ES-I3 (cell line): ENCODE data around the gene MAPK8IP1.

Experiments
- H3K36me3 ChIP-seq: 2 replicates; pipeline ENCODE4 v1.6.1; 2013; ENCODE audit warnings: mild to moderate bottlenecking, low read length, control low read depth, moderate library complexity; ENCODE audit not compliant: insufficient read depth
- H3K4me1 ChIP-seq: 2 replicates; pipeline ENCODE4 v1.6.1; 2013; ENCODE audit warnings: mild to moderate bottlenecking, control low read depth, low read length; ENCODE audit not compliant: insufficient read depth
- H3K9ac ChIP-seq: 2 replicates; pipeline ENCODE4 v1.6.1; 2013; ENCODE audit warnings: low read depth, mild to moderate bottlenecking, low read length, moderate library complexity
- H3K9me3 ChIP-seq: 2 replicates; pipeline ENCODE4 v1.6.1; 2013; ENCODE audit warnings: mild to moderate bottlenecking, low read length, moderate library complexity; ENCODE audit not compliant: control insufficient read depth, insufficient read depth

MAPK8IP1 gene

DNA sequence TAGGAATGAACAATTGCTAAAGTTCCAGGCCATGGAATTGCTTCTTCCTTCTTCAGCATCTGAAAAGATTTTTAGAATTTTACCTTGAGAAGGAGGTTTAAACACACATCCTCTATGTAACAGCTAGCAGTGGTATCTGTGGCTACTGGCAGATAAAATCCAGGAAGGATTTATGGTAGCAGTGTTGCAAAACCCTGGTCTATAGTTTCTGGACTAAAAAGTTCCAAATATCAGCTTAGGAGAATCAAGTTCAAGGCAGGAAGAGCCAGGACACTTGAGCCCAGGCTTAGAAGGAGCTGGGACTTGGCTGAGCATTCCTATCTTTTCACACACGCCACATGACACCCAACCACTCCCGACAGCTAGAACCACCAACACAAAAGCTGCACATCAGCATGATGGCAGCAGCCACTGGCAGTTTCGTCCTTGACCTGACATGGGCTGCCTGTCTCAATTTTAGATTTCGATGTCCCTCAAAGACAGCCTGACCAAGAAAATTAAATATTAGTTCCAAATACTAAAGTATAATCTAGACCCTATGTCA lies 51.1 kb downstream of the MAPK8IP1 start:
- Histone ChIP-seq H3K36me3 (peaks cover 8% of the 10 kb centered on the region; the same call in 1 of the 2 replicates), H3K9me3 (no peaks in the 10 kb centered on the region), H3K4me1 (peaks cover 5% of the 10 kb centered on the region; the same call in 1 of the 2 replicates), H3K9ac (no peak overlapping the region)

DNA sequence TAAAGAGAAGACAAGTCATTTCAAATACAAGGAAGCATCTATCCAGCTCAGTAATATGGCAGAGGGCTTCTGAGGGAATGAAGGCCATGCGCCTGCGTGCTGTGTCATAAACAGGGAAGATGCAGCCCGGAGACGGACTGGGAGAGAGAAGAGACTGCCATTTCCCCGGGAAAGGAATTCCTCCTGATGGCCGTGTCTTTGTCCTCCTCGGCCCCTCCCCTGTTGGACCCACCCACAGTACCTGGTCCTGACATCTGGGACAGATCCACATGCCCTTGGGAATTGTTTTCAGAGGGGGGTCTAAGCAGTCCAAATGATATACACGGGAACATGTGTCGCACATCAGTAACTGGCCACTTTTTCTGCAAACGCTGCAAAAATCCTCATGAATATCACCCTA lies 52.5 kb downstream of the MAPK8IP1 start:
- Histone ChIP-seq H3K4me1 (peaks cover 5% of the 10 kb centered on the region; the same call in 1 of the 2 replicates), H3K9ac (no peak overlapping the region), H3K36me3 (peaks cover 8% of the 10 kb centered on the region; the same call in 1 of the 2 replicates), H3K9me3 (no peaks in the 10 kb centered on the region)

DNA sequence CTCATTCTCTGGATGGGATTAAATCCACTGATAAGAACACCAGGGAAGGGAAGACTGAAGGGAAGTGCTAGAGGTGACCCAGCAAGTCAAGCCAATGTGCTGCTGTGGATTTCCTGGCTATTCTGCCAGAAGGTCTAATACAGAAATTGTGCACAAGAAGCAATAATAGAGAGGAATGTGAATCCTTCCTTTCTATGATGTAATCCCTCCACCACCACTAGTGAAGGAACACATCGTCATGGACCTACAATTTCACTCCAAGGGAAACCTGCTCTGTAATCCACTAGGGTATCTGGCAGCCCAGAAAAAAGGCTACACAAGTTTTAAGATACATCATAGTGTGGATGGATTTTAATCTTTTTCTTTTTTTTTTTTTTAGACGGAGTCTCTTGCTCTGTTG lies 54.4 kb downstream of the MAPK8IP1 start:
- peaks cover 8% of the 10 kb centered on the region; the same call in 1 of the 2 replicates for H3K36me3 ChIP-seq
- H3K4me1 ChIP-seq: peaks cover 5% of the 10 kb centered on the region; the same call in 1 of the 2 replicates
- no peak overlapping the region for H3K9ac ChIP-seq
- no peaks in the 10 kb centered on the region for H3K9me3 ChIP-seq

DNA sequence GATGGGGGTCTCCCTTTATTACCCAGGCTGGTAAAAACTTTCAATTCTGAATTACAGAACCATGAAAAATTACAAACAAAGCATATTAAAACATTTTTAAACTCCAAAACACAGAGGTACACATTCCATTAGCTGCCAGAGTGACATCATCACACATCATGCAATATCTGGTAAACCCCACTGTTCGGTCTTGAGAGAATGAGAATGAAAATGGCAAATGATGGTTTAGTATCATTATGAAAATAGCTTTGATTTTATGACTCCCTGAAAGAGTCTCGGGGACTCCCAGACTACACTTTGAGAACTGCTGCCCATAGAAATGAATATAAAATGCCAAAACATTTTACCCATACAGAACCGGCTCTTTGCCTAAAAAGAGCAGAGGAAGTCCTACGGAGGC lies 55.8 kb downstream of the MAPK8IP1 start:
- no peaks in the 10 kb centered on the region for H3K9me3 ChIP-seq
- peaks cover 5% of the 10 kb centered on the region; the same call in 1 of the 2 replicates for H3K4me1 ChIP-seq
- H3K36me3 ChIP-seq: peaks cover 3% of the 10 kb centered on the region; the same call in 1 of the 2 replicates
- no peak overlapping the region for H3K9ac ChIP-seq

- Histone ChIP-seq H3K9ac (no peak overlapping the region), H3K9me3 (no peaks in the 10 kb centered on the region), H3K36me3 (no peaks in the 10 kb centered on the region), H3K4me1 (peaks cover 5% of the 10 kb centered on the region; the same call in 1 of the 2 replicates)
These were observed 56.9 kb downstream of the MAPK8IP1 start for GRCh38 chr11:45942381-45942780.

- Histone ChIP-seq H3K36me3 (peaks cover 4% of the 10 kb centered on the region; the same call in 1 of the 2 replicates), H3K4me1 (no peaks in the 10 kb centered on the region), H3K9ac (no peak overlapping the region), H3K9me3 (no peaks in the 10 kb centered on the region)
These were observed 60.0 kb downstream of the MAPK8IP1 start for GRCh38 chr11:45945397-45945999.

DNA sequence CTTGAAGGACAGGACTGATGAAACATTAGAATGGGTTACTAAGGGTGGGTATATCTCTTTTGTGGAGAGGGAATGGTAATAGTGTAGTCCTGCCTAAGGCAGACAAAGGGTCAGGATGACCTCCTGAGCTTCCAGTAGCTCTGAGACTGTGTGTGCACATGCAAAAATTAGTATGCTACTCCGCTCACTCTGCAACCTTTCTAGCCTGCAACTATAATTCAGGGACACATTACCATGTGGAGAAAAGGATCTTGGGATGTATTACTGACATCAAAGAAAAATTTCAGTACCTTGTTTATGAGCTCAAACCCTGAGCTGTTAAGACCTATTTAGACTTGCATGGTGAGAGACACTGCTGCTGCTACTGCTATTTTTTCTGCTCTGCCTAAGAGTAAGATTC lies 62.4 kb downstream of the MAPK8IP1 start:
- Histone ChIP-seq H3K9ac (no peak overlapping the region), H3K9me3 (no peaks in the 10 kb centered on the region), H3K4me1 (no peaks in the 10 kb centered on the region), H3K36me3 (peaks cover 4% of the 10 kb centered on the region; the same call in 1 of the 2 replicates)

GRCh38 chr11:45948356-45948755 lies 62.9 kb downstream of the MAPK8IP1 start:
- no peaks in the 10 kb centered on the region for H3K9me3 ChIP-seq
- H3K9ac ChIP-seq: no peak overlapping the region
- no peaks in the 10 kb centered on the region for H3K4me1 ChIP-seq
- H3K36me3 ChIP-seq: peaks cover 4% of the 10 kb centered on the region; the same call in 1 of the 2 replicates

GRCh38 chr11:45949992-45950407 lies 64.5 kb downstream of the MAPK8IP1 start:
- H3K9ac ChIP-seq: no peak overlapping the region
- peaks cover 4% of the 10 kb centered on the region; the same call in 1 of the 2 replicates for H3K36me3 ChIP-seq
- no peaks in the 10 kb centered on the region for H3K9me3 ChIP-seq
- H3K4me1 ChIP-seq: no peaks in the 10 kb centered on the region
